ENCODE data around the gene REXO1. TPM values are rescaled to one million over a fixed set of nuclear protein-coding genes. Genes with fewer than 3 reads are reported as not detected.

REXO1 gene
- total and polyA plus RNA-seq, 3 donors from 2014 or later, result 104 to 200 (median 149) TPM

DNA sequence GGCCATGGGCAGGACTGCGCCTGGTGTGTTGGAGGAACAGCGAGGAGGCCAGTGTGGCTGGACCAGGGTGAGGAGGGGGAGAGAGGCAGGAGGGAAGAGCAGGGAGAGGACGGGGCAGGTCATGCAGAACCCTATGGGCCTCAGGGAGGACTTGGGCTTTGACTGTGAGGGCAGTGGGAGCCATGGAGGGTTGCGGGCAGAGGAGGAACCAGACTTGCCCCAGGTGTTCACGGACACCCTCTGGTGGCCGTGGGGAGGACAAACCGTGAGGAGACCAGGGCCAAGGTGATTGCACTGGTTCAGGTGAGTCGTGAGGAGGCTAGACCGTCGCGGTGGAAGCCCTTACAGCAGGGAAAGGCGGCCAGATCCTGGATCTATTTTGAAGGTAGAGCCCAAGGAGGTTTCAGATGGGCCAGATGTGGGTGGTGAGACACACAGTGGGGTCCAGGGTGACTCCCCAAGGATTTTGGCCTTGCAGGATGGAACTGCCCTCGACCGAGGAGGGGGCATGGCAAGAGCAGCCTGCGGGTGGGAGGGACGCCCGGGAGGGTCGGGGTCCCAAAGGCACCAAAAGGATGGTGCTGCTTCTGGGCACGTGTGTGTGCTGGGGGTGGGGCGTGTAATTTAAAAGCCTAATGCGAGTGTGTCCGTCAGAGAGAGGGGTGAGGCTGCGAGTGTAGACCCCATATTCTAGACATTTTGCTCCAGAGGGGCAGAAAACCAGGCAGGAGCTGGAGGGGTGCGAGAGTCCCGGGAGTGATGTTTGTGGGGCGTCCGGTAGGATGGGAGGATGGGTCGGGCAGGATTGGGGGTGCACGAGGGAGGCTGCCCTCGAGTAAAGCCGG is 2.7 kb upstream of the REXO1 start:
- TF ChIP-seq, protein P1, sequence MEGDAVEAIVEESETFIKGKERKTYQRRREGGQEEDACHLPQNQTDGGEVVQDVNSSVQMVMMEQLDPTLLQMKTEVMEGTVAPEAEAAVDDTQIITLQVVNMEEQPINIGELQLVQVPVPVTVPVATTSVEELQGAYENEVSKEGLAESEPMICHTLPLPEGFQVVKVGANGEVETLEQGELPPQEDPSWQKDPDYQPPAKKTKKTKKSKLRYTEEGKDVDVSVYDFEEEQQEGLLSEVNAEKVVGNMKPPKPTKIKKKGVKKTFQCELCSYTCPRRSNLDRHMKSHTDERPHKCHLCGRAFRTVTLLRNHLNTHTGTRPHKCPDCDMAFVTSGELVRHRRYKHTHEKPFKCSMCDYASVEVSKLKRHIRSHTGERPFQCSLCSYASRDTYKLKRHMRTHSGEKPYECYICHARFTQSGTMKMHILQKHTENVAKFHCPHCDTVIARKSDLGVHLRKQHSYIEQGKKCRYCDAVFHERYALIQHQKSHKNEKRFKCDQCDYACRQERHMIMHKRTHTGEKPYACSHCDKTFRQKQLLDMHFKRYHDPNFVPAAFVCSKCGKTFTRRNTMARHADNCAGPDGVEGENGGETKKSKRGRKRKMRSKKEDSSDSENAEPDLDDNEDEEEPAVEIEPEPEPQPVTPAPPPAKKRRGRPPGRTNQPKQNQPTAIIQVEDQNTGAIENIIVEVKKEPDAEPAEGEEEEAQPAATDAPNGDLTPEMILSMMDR (IDR thresholded peaks at IDR 0.05), result no peak
- TF ChIP-seq POLR2A (IDR thresholded peaks at IDR 0.05), result no peak
- no peak for DNase-seq
- no peaks in the 10 kb centered on the region for H3K27me3 ChIP-seq
- H3K9me3 ChIP-seq, result no peaks in the 10 kb centered on the region
- no peaks in the 10 kb centered on the region for H3K36me3 ChIP-seq (ENCODE audit: low read depth, missing control alignments)
- WGBS, 2 donors, result 57 to 63% methylated on average over 28 to 31 of the region's 31 CpGs
- peak overlapping the region in 1 of 2 donors; percentile 44 for H3K4me3 ChIP-seq
- H3K27ac ChIP-seq, result no peak overlapping the region
- H3K4me1 ChIP-seq, result peaks cover 45% of the 10 kb centered on the region
- intact Hi-C loops (cut with DNase I; ENCODE audit: low total_unique reads), result no loop called here

DNA sequence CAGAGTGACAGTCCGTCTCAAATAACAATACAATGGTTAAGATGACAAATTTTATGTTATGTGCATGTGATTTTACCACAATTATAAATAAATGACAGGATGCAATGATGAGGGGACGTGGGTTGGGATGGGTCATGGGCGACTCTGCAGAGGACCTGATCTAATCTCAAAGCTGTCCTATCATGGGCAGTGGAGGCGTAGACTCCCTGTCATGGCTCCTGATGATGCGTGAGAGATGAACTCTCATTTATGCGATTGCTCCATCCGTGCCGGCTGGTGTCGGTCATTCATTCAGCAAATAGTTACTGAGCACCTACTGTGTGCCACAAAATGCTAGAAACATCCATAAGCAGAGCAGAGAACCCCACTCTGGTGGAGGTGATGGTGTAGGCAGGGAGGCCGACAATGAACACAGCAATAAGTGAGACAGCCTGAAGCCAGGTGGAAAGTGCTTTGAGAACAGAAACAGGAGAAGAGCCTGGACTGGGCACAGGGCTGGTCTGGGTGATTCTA is 1.7 kb upstream of the REXO1 start:
- no peak overlapping the region for H3K4me3 ChIP-seq
- no peaks in the 10 kb centered on the region for H3K27me3 ChIP-seq
- intact Hi-C loops (cut with DNase I; ENCODE audit: low total_unique reads), result no loop called here
- H3K9me3 ChIP-seq, result no peaks in the 10 kb centered on the region
- 80 to 82% methylated on average over 10 of the region's 10 CpGs for WGBS, 2 donors
- H3K4me1 ChIP-seq, result peaks cover 45% of the 10 kb centered on the region
- no peak for TF ChIP-seq POLR2A (IDR thresholded peaks at IDR 0.05)
- TF ChIP-seq, protein P1 (IDR thresholded peaks at IDR 0.05), result no peak
- H3K36me3 ChIP-seq (ENCODE audit: low read depth, missing control alignments), result no peaks in the 10 kb centered on the region
- no peak for DNase-seq
- no peak overlapping the region for H3K27ac ChIP-seq

DNA sequence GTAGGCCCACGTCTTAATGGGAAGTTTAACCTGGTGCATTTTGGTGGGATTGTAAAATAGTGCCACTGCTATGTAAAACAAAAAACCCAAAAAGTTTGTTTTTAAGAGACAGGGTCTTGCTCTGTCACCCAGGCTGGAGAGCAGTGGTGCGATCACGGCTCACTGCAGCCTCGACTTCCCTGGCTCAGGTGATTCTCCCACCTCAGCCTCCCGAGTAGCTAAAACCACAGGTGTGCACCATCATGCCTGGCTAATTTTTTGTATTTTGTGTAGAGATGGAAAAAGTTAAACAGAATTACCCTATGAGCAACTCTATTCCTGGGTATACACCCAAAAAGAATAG is 820 bp upstream of the REXO1 start:
- Histone ChIP-seq H3K4me3 (peak overlapping the region in 1 of 2 donors; percentile 97), H3K27ac (peak overlapping the region in 1 of 2 donors; percentile 99), H3K36me3 (ENCODE audit: low read depth, missing control alignments) (no peaks in the 10 kb centered on the region), H3K9me3 (no peaks in the 10 kb centered on the region), H3K4me1 (peaks cover 46% of the 10 kb centered on the region), H3K27me3 (no peaks in the 10 kb centered on the region)
- intact Hi-C loops (cut with DNase I; ENCODE audit: low total_unique reads), result no loop called here
- TF ChIP-seq POLR2A (IDR thresholded peaks at IDR 0.05), result no peak
- TF ChIP-seq, protein P1 (IDR thresholded peaks at IDR 0.05), result no peak
- 57 to 58% methylated on average over 5 of the region's 5 CpGs for WGBS, 2 donors
- no peak for DNase-seq

DNA sequence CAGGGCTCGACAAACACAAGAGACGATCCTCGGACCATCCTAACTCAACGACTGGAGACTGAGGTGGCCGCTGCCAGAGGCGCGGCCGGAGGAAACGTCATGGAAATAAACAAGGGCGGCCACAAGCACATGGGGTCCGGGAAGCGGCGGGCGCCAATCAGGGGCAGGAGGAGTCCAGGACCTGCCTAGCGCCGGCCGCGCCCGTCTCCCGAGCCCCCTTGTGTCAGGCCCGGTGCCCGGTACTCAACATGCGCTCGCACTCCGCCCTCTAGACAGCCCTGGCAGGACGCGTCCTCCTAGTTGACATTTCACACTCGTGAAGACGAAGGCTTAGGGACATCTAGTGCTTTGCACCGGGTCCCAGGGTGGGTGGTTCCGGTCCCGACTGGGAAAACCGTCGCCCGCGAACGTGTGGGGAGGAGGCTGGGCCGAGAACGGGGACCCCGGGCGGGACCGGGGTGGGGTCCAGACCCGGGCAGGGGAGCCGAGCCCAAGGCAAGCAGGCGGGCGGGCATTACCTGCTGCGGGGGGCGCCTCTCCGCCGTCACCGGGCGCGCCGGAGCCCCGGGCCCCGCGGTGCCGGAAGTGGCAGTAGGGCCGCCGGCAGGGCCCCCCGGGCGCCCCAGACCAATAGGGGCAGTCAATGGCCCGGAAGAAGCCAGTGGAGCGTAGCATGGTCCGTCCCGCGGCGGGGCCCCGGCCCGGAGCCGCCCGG is 442 bp downstream of the REXO1 start:
- TF ChIP-seq POLR2A (IDR thresholded peaks at IDR 0.05), result no peak
- TF ChIP-seq, protein P1 (IDR thresholded peaks at IDR 0.05), result no peak
- H3K4me1 ChIP-seq, result peaks cover 47% of the 10 kb centered on the region
- no peaks in the 10 kb centered on the region for H3K27me3 ChIP-seq
- WGBS, 2 donors, result 0% methylated on average over 68 of the region's 72 CpGs; no CpG with 5 or more reads in 1 of the 2 donors
- DNase-seq, result peak; percentile 66
- H3K36me3 ChIP-seq (ENCODE audit: low read depth, missing control alignments), result no peaks in the 10 kb centered on the region
- intact Hi-C loops (cut with DNase I; ENCODE audit: low total_unique reads), result no loop called here
- H3K4me3 ChIP-seq, result peak overlapping the region; percentile 97 to 99
- H3K9me3 ChIP-seq, result no peaks in the 10 kb centered on the region
- H3K27ac ChIP-seq, result peak overlapping the region; percentile 99

All from testis (tissue), 3 donors.